ENCODE results near the gene SDC4.

DNA sequence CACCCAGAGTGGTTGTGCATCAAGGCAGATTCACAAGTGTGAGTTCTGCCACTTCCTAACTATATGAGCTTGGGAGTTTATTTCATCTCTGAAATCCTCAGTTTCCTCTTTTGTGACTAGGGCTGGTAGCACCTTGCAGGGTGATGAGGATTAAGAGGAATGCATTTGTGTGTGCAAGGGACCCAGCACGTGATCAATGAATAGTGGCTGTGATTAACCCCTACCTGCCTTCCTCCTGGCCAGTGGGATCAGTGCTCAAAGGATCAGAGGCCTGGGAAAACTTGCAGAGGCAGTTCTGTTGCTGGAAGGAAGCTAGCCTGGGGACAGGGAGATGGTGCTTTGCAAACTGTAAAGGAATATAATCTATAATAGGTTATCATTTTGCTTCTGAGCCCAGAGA, 7.3 kb downstream of the SDC4 start:
- TF ChIP-seq CTCF (IDR thresholded peaks at IDR 0.05 in 4 of 5, conservative IDR thresholded peaks at IDR 0.05 in 1 of 5) (no peak), POLR2A (IDR thresholded peaks at IDR 0.05) (no peak)
